ENCODE results near the gene TLDC2.
"Not testable (repeated sequence)": the region's sequence is repeated elsewhere in the genome, so short reads cannot be mapped to it uniquely, and the experiment has no call there.

TLDC2 gene

GRCh38 chr20:36916199-36916598, 40.3 kb downstream of the TLDC2 start:
- DNase-seq = no peak

- no peak for DNase-seq
These were observed 41.3 kb downstream of the TLDC2 start for GRCh38 chr20:36917240-36917639.

GRCh38 chr20:36917943-36918342, 42.0 kb downstream of the TLDC2 start:
- DNase-seq = no peak

GRCh38 chr20:36919715-36920333, 43.9 kb downstream of the TLDC2 start:
- peak; percentile 83 for DNase-seq

- no peak for DNase-seq
These were observed 44.4 kb downstream of the TLDC2 start for GRCh38 chr20:36920334-36920730.

- DNase-seq = no peak
These were observed 48.5 kb downstream of the TLDC2 start for GRCh38 chr20:36924167-36925045.

- DNase-seq = no peak
These were observed 49.3 kb downstream of the TLDC2 start for GRCh38 chr20:36925234-36925633.

GRCh38 chr20:36926653-36927200, 50.8 kb downstream of the TLDC2 start:
- DNase-seq = no peak

GRCh38 chr20:36927704-36928103, 51.8 kb downstream of the TLDC2 start:
- no peak for DNase-seq

- no peak for DNase-seq
These were observed 53.4 kb downstream of the TLDC2 start for GRCh38 chr20:36929290-36929689.

- DNase-seq = no peak
These were observed 53.8 kb downstream of the TLDC2 start for GRCh38 chr20:36929691-36930090.

GRCh38 chr20:36932067-36932466, 56.1 kb downstream of the TLDC2 start:
- DNase-seq = not testable (repeated sequence)

- no peak for DNase-seq
These were observed 56.8 kb downstream of the TLDC2 start for GRCh38 chr20:36932476-36933426.

- DNase-seq = not testable (repeated sequence)
These were observed 57.6 kb downstream of the TLDC2 start for GRCh38 chr20:36933571-36933970.

GRCh38 chr20:36936341-36936740, 60.4 kb downstream of the TLDC2 start:
- DNase-seq = no peak

- not testable (repeated sequence) for DNase-seq
These were observed 60.9 kb downstream of the TLDC2 start for GRCh38 chr20:36936761-36937401.

- DNase-seq = no peak
These were observed 61.4 kb downstream of the TLDC2 start for GRCh38 chr20:36937402-36937770.

- no peak for DNase-seq
These were observed 65.5 kb downstream of the TLDC2 start for GRCh38 chr20:36941401-36941835.

Measured in eye (tissue), 1 donor.